ENCODE data around the gene STPG2. TPM values are rescaled to one million over a fixed set of nuclear protein-coding genes. Genes with fewer than 3 reads are reported as not detected.

Gene STPG2
- total RNA-seq, 1 experiment from 2014 or later: 0.20 TPM

- Histone ChIP-seq H3K23me2 (ENCODE audit: insufficient read length, low read depth, low read length, poor library complexity, severe bottlenecking) (no peaks in the 10 kb centered on the region), H4K8ac (replicated peaks; ENCODE audit: insufficient read length, low read depth, low read length) (no peak overlapping the region), H2BK12ac (ENCODE audit: insufficient read length, low read depth, low read length) (no peak overlapping the region), H4K91ac (ENCODE audit: insufficient read length, low read depth, low read length) (no peak overlapping the region), H3K27me3 (ENCODE audit: insufficient read depth, low read length) (no peaks in the 10 kb centered on the region), H3K9me3 (ENCODE audit: control insufficient read depth, low read depth, low read length) (no peaks in the 10 kb centered on the region), H3T11ph (ENCODE audit: low read length) (no peak overlapping the region), H2AFZ (ENCODE audit: low read length) (no peak overlapping the region), H3K56ac (ENCODE audit: insufficient read length, low read depth, low read length) (no peak overlapping the region), H3K79me2 (ENCODE audit: insufficient read depth, low read length) (no peaks in the 10 kb centered on the region), H2BK20ac (ENCODE audit: low read depth, low read length, poor library complexity, severe bottlenecking) (no peak overlapping the region), H4K5ac (ENCODE audit: insufficient read length, low read depth, low read length) (no peak overlapping the region), H4K20me1 (ENCODE audit: control insufficient read depth, insufficient read depth, insufficient read length) (no peaks in the 10 kb centered on the region), H3K79me1 (ENCODE audit: insufficient read depth, low read depth, low read length, poor library complexity, severe bottlenecking) (no peaks in the 10 kb centered on the region), H3K4me1 (ENCODE audit: insufficient read depth, low read length) (no peaks in the 10 kb centered on the region; the same call in 1 of the 2 replicates), H3K4me2 (ENCODE audit: insufficient read depth, insufficient read length, low read length) (no peak overlapping the region), H2BK5ac (ENCODE audit: insufficient read length, low read length) (no peak overlapping the region), H3K27ac (ENCODE audit: insufficient read length, low read depth, low read length) (no peak overlapping the region), H2BK15ac (ENCODE audit: low read depth, low read length) (no peak overlapping the region), H3K14ac (ENCODE audit: insufficient read depth, low read length) (no peak overlapping the region), H3K4ac (ENCODE audit: low read depth, low read length) (no peak overlapping the region), H3K18ac (ENCODE audit: insufficient read length, low read depth, low read length) (no peak overlapping the region), H3K9ac (ENCODE audit: extremely low read depth, insufficient read length, low read length) (no peak overlapping the region), H2AK5ac (ENCODE audit: insufficient read length, low read length) (no peak overlapping the region), H2BK120ac (ENCODE audit: low read depth, low read length, poor library complexity, severe bottlenecking) (no peak overlapping the region), H3K23ac (ENCODE audit: insufficient read length, low read depth, low read length) (no peak overlapping the region)
- no CpG with 5 or more reads among the region's 1 CpG for WGBS (ENCODE audit: extremely low coverage, insufficient read length, low lambda C conversion rate)
- H3K27ac Mint-ChIP-seq: peak overlapping the region in 1 of 3 experiments; percentile 73; a peak in 1 of 7 replicates
- peak; percentile 46 for DNase-seq
- no peaks in the 10 kb centered on the region for H3K36me3 Mint-ChIP-seq (ENCODE audit: insufficient read depth in 1 of 3, low read depth in 3 of 3)
- peaks cover 0 to 1% of the 10 kb centered on the region in 2 experiments; a peak in 1 of 5 replicates for H3K9me3 Mint-ChIP-seq
- H3K27me3 Mint-ChIP-seq (ENCODE audit: low read depth): no peaks in the 10 kb centered on the region
- H3K4me3 Mint-ChIP-seq: no peak overlapping the region
- H3K4me1 Mint-ChIP-seq: peaks cover 0 to 6% of the 10 kb centered on the region in 2 experiments; a peak in 2 of 4 replicates
- peak; percentile 45; the same call in 2 of the 3 replicates for TF ChIP-seq CTCF (conservative IDR thresholded peaks at IDR 0.05)
These were observed 96.6 kb downstream of the STPG2 start for GRCh38 chr4:98046665-98047064.

Measured in H9 (cell line).